Measurements from ENCODE around the gene FAM53A. TPM values are rescaled to one million over a fixed set of nuclear protein-coding genes. Genes with fewer than 3 reads are reported as not detected.
"Not testable (repeated sequence)": the region's sequence is repeated elsewhere in the genome, so short reads cannot be mapped to it uniquely, and the experiment has no call there.

The FAM53A gene
- total RNA-seq, 1 donor from 2014 or later = not detected

- no peak for DNase-seq (ENCODE audit: low spot score)
Measured at GRCh38 chr4:1686440-1687036, 2.4 kb upstream of the FAM53A start.

GRCh38 chr4:1685235-1686150 is 1.4 kb upstream of the FAM53A start:
- DNase-seq (ENCODE audit: low spot score) = no peak

GRCh38 chr4:1684506-1685234 is 557 bp upstream of the FAM53A start:
- DNase-seq (ENCODE audit: low spot score) = no peak

GRCh38 chr4:1683261-1683735 is 815 bp downstream of the FAM53A start:
- peak; percentile 75 for DNase-seq (ENCODE audit: low spot score)

- no peak for DNase-seq (ENCODE audit: low spot score)
Measured at GRCh38 chr4:1682860-1683259, 1.3 kb downstream of the FAM53A start.

- DNase-seq (ENCODE audit: low spot score) = no peak
Measured at GRCh38 chr4:1678244-1678643, 5.9 kb downstream of the FAM53A start.

- DNase-seq (ENCODE audit: low spot score) = no peak
Measured at GRCh38 chr4:1676605-1677525, 7.2 kb downstream of the FAM53A start.

GRCh38 chr4:1675802-1676137 is 8.3 kb downstream of the FAM53A start:
- no peak for DNase-seq (ENCODE audit: low spot score)

GRCh38 chr4:1675136-1675801 is 8.8 kb downstream of the FAM53A start:
- no peak for DNase-seq (ENCODE audit: low spot score)

GRCh38 chr4:1674682-1675081 is 9.4 kb downstream of the FAM53A start:
- no peak for DNase-seq (ENCODE audit: low spot score)

- DNase-seq (ENCODE audit: low spot score) = no peak
Measured at GRCh38 chr4:1673671-1674070, 10.4 kb downstream of the FAM53A start.

- not testable (repeated sequence) for DNase-seq (ENCODE audit: low spot score)
Measured at GRCh38 chr4:1671011-1671410, 13.1 kb downstream of the FAM53A start.

- no peak for DNase-seq (ENCODE audit: low spot score)
Measured at GRCh38 chr4:1670279-1670678, 13.8 kb downstream of the FAM53A start.

GRCh38 chr4:1669850-1670249 is 14.3 kb downstream of the FAM53A start:
- no peak for DNase-seq (ENCODE audit: low spot score)

GRCh38 chr4:1669270-1669669 is 14.8 kb downstream of the FAM53A start:
- DNase-seq (ENCODE audit: low spot score) = no peak

- DNase-seq (ENCODE audit: low spot score) = no peak
Measured at GRCh38 chr4:1668488-1668840, 15.6 kb downstream of the FAM53A start.

- DNase-seq (ENCODE audit: low spot score) = no peak
Measured at GRCh38 chr4:1667273-1667672, 16.8 kb downstream of the FAM53A start.

- no peak for DNase-seq (ENCODE audit: low spot score)
Measured at GRCh38 chr4:1666391-1666790, 17.7 kb downstream of the FAM53A start.

- no peak for DNase-seq (ENCODE audit: low spot score)
Measured at GRCh38 chr4:1664141-1664540, 20.0 kb downstream of the FAM53A start.

GRCh38 chr4:1663549-1663948 is 20.6 kb downstream of the FAM53A start:
- DNase-seq (ENCODE audit: low spot score) = no peak

- no peak for DNase-seq (ENCODE audit: low spot score)
Measured at GRCh38 chr4:1661695-1662094, 22.4 kb downstream of the FAM53A start.

Measured in umbilical cord (tissue), 2 donors.